Tongue (tissue), 2 donors: ENCODE data around the gene STRN. TPM values are rescaled to one million over a fixed set of nuclear protein-coding genes. Genes with fewer than 3 reads are reported as not detected.
"Not testable (repeated sequence)": the region's sequence is repeated elsewhere in the genome, so short reads cannot be mapped to it uniquely, and the experiment has no call there.

Experiments used
- DNase-seq: peaks from one replicate; pipeline ENCODE4 v3.0.0-alpha.2; 2015
- total RNA-seq: library from RNA; depleted of rRNA; stranded (reverse); fragments of >200 nt; gene quantifications from one replicate; pipeline ENCODE4 v1.2.3, GENCODE V29; 2014

The STRN gene
- total RNA-seq, 1 donor from 2014 or later, result 38.1 TPM

DNA sequence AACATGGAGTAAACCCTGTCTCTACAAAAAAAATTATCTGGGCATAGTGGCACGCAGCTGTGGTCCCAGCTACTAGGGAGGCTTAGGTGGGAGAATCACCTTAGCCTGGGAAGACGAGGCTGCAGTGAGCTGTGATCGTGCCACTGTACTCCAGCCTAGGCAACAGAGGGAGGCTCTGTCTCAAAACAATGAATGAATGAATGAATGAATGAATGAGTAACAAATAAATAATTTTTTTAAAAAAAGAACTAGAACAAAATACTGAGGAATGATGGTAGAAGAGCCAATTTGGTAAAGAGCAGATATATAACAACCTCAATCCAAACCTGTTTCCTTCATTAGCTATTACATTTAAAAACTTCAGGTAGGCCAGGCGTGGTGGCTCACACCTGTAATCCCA, 60.1 kb downstream of the STRN start:
- DNase-seq, result no peak

- DNase-seq, result no peak
Observed at GRCh38 chr2:36904636-36905035, 61.7 kb downstream of the STRN start.

DNA sequence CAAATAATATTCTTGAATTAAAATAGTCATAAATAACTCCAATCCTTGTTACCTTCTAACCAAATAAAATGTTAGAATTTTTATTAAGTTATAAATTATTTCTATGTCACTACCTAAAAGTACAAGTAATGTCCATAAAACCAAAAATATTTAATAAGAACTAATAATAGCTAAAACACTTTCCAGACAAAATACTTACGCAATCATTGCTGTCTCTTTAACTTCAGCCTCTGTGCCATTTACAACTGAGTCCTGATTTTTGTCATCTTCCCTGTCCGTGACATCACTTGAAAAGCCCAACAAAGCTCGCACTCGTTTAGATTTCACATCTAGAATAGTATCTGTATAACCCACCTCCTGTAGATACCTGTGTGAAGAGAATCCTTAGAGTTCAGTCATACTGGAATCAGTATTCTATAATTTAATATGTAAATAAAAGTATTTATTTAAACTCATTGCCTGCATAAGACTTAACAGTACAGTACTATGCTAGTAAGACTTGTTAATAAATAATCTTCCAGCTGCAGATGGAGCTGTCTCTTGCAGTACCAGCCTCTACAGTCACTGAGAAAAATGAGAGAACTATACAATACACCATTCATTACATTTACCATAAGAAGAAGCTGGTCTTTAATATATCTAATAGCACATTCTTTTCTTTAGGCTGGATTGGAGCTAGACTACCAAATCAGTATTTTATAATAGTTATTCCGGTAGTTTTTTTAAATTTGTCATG, 63.8 kb downstream of the STRN start:
- no peak for DNase-seq

- DNase-seq, result no peak
Observed at GRCh38 chr2:36892805-36893204, 73.5 kb downstream of the STRN start.

DNA sequence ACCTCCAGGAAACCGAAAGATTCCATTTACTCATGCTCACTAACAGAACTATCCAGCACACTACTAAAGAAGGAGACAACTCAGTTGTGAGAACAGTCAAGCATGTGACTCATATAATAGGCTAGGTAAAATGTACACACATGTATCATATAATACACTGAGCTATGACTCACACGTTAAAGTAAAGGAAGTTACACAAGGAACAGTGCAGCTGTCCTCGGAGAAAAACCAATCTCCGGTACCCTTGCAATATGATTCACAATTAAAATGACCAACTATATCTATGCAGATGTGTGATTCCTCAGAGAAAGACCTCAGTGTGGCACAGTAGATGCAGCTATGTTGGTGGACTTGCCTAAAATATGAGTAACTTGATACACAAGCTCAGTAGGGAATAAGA, 76.5 kb downstream of the STRN start:
- DNase-seq, result no peak

DNA sequence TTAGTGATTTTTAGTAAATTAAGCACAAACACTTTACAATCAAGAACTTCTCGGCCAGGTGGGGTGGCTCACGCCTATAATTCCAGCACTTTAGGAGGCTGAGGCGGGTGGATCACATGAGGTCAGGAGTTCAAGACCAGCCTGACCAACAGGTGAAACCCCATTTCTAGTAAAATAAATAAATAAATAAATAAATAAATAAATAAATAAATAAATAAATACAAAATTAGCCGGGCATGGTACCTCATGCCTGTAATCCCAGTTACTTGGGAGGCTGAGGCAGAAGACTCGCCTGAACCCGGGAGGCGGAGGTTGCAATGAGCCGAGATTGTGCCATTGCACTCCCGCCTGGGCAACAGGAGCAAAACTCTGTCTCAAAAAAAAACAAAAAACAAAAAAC, 79.2 kb downstream of the STRN start:
- DNase-seq, result not testable (repeated sequence)

- no peak for DNase-seq
Observed at GRCh38 chr2:36886664-36887063, 79.7 kb downstream of the STRN start.

DNA sequence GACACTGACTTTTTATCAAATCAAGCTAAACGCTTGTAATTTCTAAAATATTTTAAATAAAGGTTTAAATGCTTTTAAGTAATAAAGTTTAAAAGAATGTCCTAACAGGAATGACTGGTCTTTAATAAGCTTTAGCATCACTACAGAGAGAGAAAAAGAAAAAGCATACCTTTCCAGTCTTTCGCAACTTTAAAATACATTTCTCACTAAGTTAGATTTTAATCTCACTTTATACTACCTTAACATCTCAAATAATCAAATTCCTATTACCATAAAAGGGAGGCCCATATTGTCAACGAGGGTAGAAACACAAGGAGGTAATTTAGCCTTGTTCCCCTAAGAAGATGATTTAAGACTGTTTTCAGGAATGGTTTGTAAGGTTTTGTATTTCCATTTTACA, 80.7 kb downstream of the STRN start:
- DNase-seq, result no peak

DNA sequence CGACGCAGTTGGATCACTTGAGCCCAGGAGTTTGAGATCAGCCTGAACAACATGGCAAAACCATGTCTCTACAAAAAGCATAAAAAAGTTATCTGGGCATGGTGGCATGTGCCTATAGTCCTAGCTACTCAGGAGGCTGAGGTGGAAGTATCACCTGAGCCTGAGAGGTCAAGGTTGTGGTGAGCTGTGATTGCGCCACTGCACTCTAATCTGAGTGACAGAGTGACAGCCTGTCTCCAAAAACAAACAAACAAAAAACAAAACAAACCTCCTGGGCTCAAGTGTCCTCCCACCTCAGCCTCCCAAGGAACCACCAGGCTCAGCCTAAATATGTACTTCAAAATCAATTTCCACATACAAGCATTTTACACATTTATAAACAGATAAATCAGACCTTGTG, 83.8 kb downstream of the STRN start:
- DNase-seq, result no peak

DNA sequence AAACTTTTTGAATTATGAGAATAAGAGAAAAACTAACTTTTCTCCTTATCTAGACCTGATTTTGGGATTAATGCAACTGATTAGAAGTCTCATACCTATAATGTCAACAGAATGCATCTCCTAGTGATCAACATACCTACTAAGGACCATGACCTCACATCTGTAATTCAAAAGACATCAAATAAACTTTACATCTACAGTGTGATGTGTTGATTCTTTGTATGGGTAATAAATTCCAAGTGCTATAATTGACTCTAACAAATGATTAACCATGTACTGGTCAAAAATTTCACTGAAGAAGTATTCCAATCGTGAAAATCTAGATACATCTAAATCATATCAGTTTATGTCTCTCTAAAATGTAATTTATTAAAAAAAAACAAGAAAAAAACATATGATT, 84.5 kb downstream of the STRN start:
- no peak for DNase-seq

DNA sequence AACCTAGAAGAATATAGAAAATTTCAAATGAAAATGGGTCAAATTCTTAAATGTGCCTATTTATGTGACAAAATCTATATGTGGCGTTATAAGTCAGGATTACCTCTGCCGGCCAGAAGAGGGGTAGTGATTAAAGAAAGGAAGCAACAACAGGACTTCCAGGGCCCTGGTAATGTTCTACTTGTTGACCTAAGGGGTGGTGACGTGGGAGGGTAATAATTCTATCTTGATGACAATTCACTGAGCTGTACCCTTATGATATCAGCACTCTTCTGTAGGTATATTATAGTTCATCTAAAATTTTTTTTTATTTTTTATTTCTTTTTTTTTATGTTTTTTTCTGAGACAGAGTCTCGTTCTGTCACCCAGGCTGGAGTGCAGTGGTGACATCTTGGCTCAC, 87.9 kb downstream of the STRN start:
- no peak for DNase-seq

DNA sequence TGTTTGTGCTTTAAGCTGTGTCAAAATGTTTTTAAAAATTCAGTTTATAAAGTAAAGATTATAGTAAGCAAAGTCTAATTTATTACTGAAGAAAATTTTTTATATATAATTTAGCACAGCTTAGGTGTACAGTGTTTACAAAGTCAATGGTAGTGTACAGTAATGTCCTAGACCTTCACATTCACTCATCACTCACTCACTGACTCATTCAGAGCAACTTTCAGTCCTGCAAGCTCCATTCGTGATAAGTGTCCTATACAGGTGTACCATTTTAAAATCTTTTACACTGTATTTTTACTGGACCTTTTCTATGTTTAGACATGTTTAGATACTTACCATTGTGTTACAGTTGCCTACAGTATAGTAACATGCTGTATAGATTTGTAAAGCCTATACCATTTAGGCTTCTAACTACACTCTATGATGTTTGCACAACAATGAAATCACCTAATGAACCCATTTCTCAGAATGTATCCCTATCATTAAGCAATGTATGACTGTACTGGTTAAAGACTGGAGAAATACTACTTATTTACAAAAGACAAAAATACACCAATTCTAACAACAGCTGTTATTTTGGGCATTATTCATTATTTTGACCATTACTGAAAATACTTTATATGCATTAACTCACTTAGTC, 95.1 kb downstream of the STRN start:
- no peak for DNase-seq

DNA sequence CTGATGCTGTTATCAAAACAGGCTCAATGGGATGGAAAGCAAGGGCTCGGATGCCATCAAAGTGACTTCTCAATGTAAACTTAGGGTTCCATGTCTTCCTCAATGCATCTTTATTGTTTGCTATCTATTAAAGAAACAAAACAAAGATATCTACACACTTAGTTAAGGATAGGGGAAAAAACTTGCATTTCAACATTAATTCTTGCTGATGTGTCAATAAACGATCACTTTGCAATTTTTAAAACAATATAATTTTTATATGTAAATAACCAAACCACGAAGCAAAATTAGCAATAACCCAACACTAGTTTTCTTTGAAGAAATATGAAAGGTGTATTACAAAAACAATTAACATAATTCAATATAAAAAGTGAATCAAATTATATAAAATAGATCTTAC, 96.7 kb downstream of the STRN start:
- DNase-seq, result no peak

DNA sequence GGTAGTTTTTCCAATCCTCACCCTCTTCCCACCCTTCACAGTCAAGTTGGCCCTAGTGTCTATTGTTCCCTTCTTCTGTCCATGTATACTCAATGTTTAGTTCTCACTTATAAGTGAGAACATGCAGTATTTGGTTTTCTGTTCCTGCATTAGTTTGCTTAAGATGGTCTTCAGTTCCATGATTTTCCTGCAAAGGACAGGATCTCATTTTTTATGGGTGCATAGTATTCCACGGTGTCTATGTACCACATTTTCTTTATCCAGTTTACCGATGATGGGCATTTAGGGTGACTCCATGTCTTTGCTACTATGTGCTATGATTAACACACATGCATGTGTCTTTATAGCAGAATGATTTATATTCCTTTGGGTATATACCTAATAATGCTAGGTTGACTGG, 104.4 kb downstream of the STRN start:
- DNase-seq, result no peak

DNA sequence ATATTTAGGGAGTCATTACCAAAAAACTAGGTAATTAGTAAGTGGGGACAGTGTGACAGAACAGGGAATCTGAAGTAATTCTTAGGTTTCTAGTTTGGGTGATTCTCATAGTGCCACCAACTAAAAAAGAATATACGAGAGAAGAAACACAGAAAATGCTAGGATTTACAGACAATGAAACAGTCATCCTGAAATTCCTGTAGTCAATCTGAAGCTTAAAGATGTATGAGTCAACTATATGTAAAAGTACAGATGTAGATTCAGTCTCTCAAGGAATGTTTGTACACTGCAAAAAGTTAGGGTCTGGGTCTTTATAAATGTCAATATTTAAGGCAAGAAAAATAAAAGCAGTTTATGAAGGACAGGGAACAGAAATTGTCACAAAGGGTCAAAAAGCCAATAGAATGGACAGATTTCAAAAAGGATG, 107.0 kb downstream of the STRN start:
- no peak for DNase-seq

DNA sequence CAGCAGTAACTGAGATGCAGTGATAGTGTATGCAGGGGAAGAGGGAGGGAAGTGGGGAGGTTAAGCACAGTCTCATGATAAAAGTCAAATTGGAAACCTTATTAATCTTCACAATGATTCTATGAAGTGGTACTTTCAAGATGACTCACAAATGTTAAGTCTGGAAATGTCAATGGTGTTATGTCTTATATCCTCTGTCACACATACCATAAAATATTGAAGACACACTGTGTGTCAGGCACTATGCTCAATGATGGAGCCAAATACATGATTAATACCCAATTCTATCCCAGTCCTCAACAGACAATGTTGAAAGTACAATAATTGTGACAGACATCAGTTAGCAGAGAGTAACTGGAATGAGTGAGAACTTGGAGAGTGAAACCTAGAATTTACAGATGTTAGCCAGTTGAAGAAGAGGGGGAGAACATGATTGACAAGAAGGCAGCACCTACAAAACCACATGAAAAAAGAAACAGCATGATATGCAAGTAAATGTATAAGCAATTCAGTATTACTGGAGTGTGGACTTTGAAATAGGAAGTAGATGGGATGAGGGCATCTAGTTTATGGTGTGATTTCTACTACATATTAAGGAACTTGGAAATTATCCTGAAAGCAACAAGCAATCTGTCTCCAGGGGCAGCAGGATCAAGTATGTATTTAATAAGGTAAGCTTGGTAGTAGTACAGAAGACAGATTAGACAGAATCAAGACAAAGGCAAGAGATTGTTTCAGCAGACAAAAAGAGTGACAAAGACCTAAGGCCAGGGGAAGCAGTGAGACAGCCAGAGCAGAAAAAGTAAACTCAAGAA, 107.6 kb downstream of the STRN start:
- no peak for DNase-seq

- DNase-seq, result no peak
Observed at GRCh38 chr2:36857713-36858112, 108.6 kb downstream of the STRN start.

DNA sequence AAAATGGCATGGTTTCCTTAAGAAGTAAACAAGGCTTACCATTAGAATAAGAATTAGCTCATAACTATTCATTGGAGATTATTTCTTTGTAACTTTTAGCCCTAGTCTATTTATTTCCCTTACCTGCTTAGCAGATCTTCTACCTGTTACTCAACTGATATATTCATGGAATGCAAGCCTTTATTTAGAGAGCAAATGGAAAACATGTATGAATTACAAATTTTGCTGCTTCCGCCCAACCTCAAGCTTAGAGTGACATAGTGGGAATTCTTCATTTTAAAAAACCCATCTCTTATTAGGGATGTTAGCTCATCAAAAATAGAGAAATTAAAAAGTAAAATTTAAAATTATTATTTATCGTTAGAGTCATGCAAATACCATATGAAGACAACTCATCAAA, 110.9 kb downstream of the STRN start:
- DNase-seq, result no peak

- no peak for DNase-seq
Observed at GRCh38 chr2:36854241-36854640, 112.1 kb downstream of the STRN start.

GRCh38 chr2:36849265-36849664, 117.1 kb downstream of the STRN start:
- DNase-seq, result no peak

DNA sequence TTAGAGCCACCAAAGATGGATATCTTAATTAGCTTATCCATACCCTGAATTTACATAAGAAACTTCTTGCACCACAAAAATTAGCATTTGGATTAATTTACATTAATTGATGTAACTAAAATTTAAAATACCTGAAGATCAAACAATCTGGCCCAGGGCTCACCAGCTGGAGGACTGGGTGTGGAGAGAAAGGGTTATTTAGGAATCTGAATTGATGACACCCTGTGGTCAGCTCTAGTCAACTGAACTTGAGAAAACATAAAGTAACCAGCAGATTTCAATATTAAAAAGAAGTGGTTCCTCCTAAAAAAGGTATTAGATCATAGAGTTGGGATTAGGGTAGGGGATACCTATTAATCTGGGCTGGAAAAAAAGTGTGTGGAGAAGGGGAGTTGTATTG, 122.5 kb downstream of the STRN start:
- DNase-seq, result no peak

- DNase-seq, result no peak
Observed at GRCh38 chr2:36839976-36840617, 126.2 kb downstream of the STRN start.
